MM.1S (cell line): ENCODE measurements around the gene XRCC3.

Source experiments
- CTCF ChIP-seq: fragments of 300-600 bp; sonication (generic); IDR thresholded peaks from 2 replicates; pipeline ENCODE4 v1.5.1; 2016; ENCODE audit warnings: antibody characterized with exemption, low read length, mixed read lengths
- EZH2 ChIP-seq: fragments of 300-600 bp; sonication (generic); optimal IDR thresholded peaks from 2 replicates; pipeline ENCODE3; 2017; ENCODE audit warnings: low read depth, mild to moderate bottlenecking, antibody characterized with exemption, low read length, mixed read lengths
- EZH2phosphoT487 ChIP-seq: fragments of 300-600 bp; sonication (generic); IDR thresholded peaks from 2 replicates; pipeline ENCODE4 v1.6.1; 2018; ENCODE audit warnings: antibody characterized with exemption, low read length

GRCh38 chr14:103654619-103655018, 60.6 kb downstream of the XRCC3 start:
- TF ChIP-seq CTCF: no peak
- no peak for TF ChIP-seq EZH2phosphoT487
- TF ChIP-seq EZH2: no peak
